ENCODE results near the gene CIDEC. TPM values are rescaled to one million over a fixed set of nuclear protein-coding genes. Genes with fewer than 3 reads are reported as not detected.

CIDEC gene
- total and polyA plus RNA-seq, 8 donors: 0.18 to 0.68 (median 0.27) TPM; not detected in 4

GRCh38 chr3:9820543-9820942 lies 59.5 kb downstream of the CIDEC start:
- Histone ChIP-seq H3K9me3 (no peaks in the 10 kb centered on the region), H3K27me3 (no peaks in the 10 kb centered on the region), H3K4me1 (no peaks in the 10 kb centered on the region), H3K27ac (no peak overlapping the region), H3K36me3 (peaks cover 0 to 29% of the 10 kb centered on the region in 2 donors), H3K4me3 (no peak overlapping the region)
- TF ChIP-seq CTCF (IDR thresholded peaks at IDR 0.05): no peak
- DNase-seq (no peak), ATAC-seq (no peak)
- intact Hi-C loops (cut with DNase I): no loop called here

- intact Hi-C loops (cut with DNase I): no loop called here
- no peak overlapping the region for H3K4me3 ChIP-seq
- no peaks in the 10 kb centered on the region for H3K4me1 ChIP-seq
- H3K27ac ChIP-seq: no peak overlapping the region
- peaks cover 0 to 44% of the 10 kb centered on the region in 2 donors for H3K36me3 ChIP-seq
- TF ChIP-seq CTCF (IDR thresholded peaks at IDR 0.05): no peak
- ATAC-seq (no peak), DNase-seq (no peak)
- H3K9me3 ChIP-seq: no peaks in the 10 kb centered on the region
- H3K27me3 ChIP-seq: no peaks in the 10 kb centered on the region
These were observed 61.3 kb downstream of the CIDEC start for GRCh38 chr3:9818666-9819335.

GRCh38 chr3:9817436-9817835 lies 62.6 kb downstream of the CIDEC start:
- ATAC-seq: no peak

More at GRCh38 chr3:9817436-9817835, 62.6 kb downstream of the CIDEC start:
- H3K27me3 ChIP-seq: no peaks in the 10 kb centered on the region
- H3K9me3 ChIP-seq: no peaks in the 10 kb centered on the region
- H3K4me3 ChIP-seq: no peak overlapping the region
- no peak for DNase-seq
- no peak for TF ChIP-seq CTCF (IDR thresholded peaks at IDR 0.05)
- no peak overlapping the region for H3K27ac ChIP-seq
- intact Hi-C loops (cut with DNase I): no loop called here
- peaks cover 0 to 53% of the 10 kb centered on the region in 2 donors for H3K36me3 ChIP-seq
- no peaks in the 10 kb centered on the region for H3K4me1 ChIP-seq

Other genes starting within 250 kb of the CIDEC start
- 10 to 100 TPM; 35.0 to 49.6 TPM for gene MTMR14, start 230.7 kb downstream of the CIDEC start, total RNA-seq
- 10 to 100 TPM; 29.8 to 34.7 (median 32.9) TPM for gene MTMR14, start 230.7 kb downstream of the CIDEC start, polyA plus RNA-seq (ENCODE audit: insufficient read length in 6 of 6)
- under 1 TPM in 1 of 2 donors, not detected in 1; 0.21 TPM for gene CPNE9, start 176.4 kb downstream of the CIDEC start, total RNA-seq
- gene CPNE9, start 176.4 kb downstream of the CIDEC start, polyA plus RNA-seq (ENCODE audit: insufficient read length in 6 of 6): under 1 TPM in 5 of 6 donors, not detected in 1; 0.15 to 0.40 (median 0.27) TPM
- 10 to 100 TPM; 15.2 to 22.3 TPM for gene BRPF1, start 148.5 kb downstream of the CIDEC start, total RNA-seq
- gene BRPF1, start 148.5 kb downstream of the CIDEC start, polyA plus RNA-seq (ENCODE audit: insufficient read length in 6 of 6): 10 to 100 TPM; 17.7 to 24.1 (median 21.9) TPM
- 10 to 100 TPM; 19.9 to 29.4 TPM for gene OGG1, start 130.3 kb downstream of the CIDEC start, total RNA-seq
- 10 to 100 TPM; 66.1 to 73.1 (median 69.5) TPM for gene OGG1, start 130.3 kb downstream of the CIDEC start, polyA plus RNA-seq (ENCODE audit: insufficient read length in 6 of 6)
- 10 to 100 TPM; 29.1 to 37.5 TPM for gene CAMK1, start 110.3 kb downstream of the CIDEC start, total RNA-seq
- gene CAMK1, start 110.3 kb downstream of the CIDEC start, polyA plus RNA-seq (ENCODE audit: insufficient read length in 6 of 6): 10 to 100 TPM; 18.4 to 25.8 (median 22.0) TPM
- gene TADA3, start 87.8 kb downstream of the CIDEC start, total RNA-seq: 10 to 100 TPM; 50.0 to 59.2 TPM
- 10 to 100 TPM; 65.7 to 91.7 (median 79.8) TPM for gene TADA3, start 87.8 kb downstream of the CIDEC start, polyA plus RNA-seq (ENCODE audit: insufficient read length in 6 of 6)
- 100 to 1,000 TPM; 148 to 193 TPM for gene ARPC4, start 87.2 kb downstream of the CIDEC start, total RNA-seq
- gene ARPC4, start 87.2 kb downstream of the CIDEC start, polyA plus RNA-seq (ENCODE audit: insufficient read length in 6 of 6): 100 to 1,000 TPM in 5 of 6 donors, 10 to 100 TPM in 1; 87.7 to 112 (median 108) TPM
- 10 to 100 TPM; 30.5 to 33.9 TPM for gene TTLL3, start 70.0 kb downstream of the CIDEC start, total RNA-seq
- 100 to 1,000 TPM in 2 of 6 donors, 10 to 100 TPM in 4; 71.1 to 103 (median 94.4) TPM for gene TTLL3, start 70.0 kb downstream of the CIDEC start, polyA plus RNA-seq (ENCODE audit: insufficient read length in 6 of 6)
- 10 to 100 TPM; 29.6 to 35.3 TPM for gene RPUSD3, start 36.2 kb downstream of the CIDEC start, total RNA-seq
- 10 to 100 TPM; 31.3 to 43.1 (median 37.6) TPM for gene RPUSD3, start 36.2 kb downstream of the CIDEC start, polyA plus RNA-seq (ENCODE audit: insufficient read length in 6 of 6)
- gene JAGN1, start 10.4 kb upstream of the CIDEC start, total RNA-seq: 10 to 100 TPM; 25.1 to 31.8 TPM
- 10 to 100 TPM; 33.0 to 38.5 (median 36.0) TPM for gene JAGN1, start 10.4 kb upstream of the CIDEC start, polyA plus RNA-seq (ENCODE audit: insufficient read length in 6 of 6)
- 10 to 100 TPM; 14.4 to 22.5 TPM for gene IL17RE, start 22.6 kb upstream of the CIDEC start, total RNA-seq
- 100 to 1,000 TPM in 2 of 6 donors, 10 to 100 TPM in 4; 76.3 to 108 (median 83.1) TPM for gene IL17RE, start 22.6 kb upstream of the CIDEC start, polyA plus RNA-seq (ENCODE audit: insufficient read length in 6 of 6)
- 10 to 100 TPM; 20.4 to 26.2 TPM for gene IL17RC, start 36.8 kb upstream of the CIDEC start, total RNA-seq
- 10 to 100 TPM; 42.3 to 54.4 (median 51.2) TPM for gene IL17RC, start 36.8 kb upstream of the CIDEC start, polyA plus RNA-seq (ENCODE audit: insufficient read length in 6 of 6)
- 10 to 100 TPM; 29.9 to 56.8 TPM for gene CRELD1, start 53.6 kb upstream of the CIDEC start, total RNA-seq
- gene CRELD1, start 53.6 kb upstream of the CIDEC start, polyA plus RNA-seq (ENCODE audit: insufficient read length in 6 of 6): 10 to 100 TPM; 40.4 to 81.2 (median 68.8) TPM
- 1 to 10 TPM; 1.8 to 2.5 TPM for gene PRRT3, start 72.2 kb upstream of the CIDEC start, total RNA-seq
- 1 to 10 TPM; 3.2 to 4.6 (median 4.3) TPM for gene PRRT3, start 72.2 kb upstream of the CIDEC start, polyA plus RNA-seq (ENCODE audit: insufficient read length in 6 of 6)
- gene EMC3, start 106.6 kb upstream of the CIDEC start, total RNA-seq: 10 to 100 TPM; 84.0 to 85.2 TPM
- 10 to 100 TPM; 50.8 to 75.2 (median 65.7) TPM for gene EMC3, start 106.6 kb upstream of the CIDEC start, polyA plus RNA-seq (ENCODE audit: insufficient read length in 6 of 6)
- 1 to 10 TPM; 8.6 to 9.0 TPM for gene FANCD2, start 146.2 kb upstream of the CIDEC start, total RNA-seq
- 10 to 100 TPM; 15.8 to 28.4 (median 21.7) TPM for gene FANCD2, start 146.2 kb upstream of the CIDEC start, polyA plus RNA-seq (ENCODE audit: insufficient read length in 6 of 6)
- not detected for gene FANCD2OS, start 228.0 kb upstream of the CIDEC start, total RNA-seq
- gene FANCD2OS, start 228.0 kb upstream of the CIDEC start, polyA plus RNA-seq (ENCODE audit: insufficient read length in 6 of 6): under 1 TPM in 5 of 6 donors, not detected in 1; 0.43 to 1.00 (median 0.72) TPM
- 100 to 1,000 TPM; 114 to 126 TPM for gene BRK1, start 235.4 kb upstream of the CIDEC start, total RNA-seq
- gene BRK1, start 235.4 kb upstream of the CIDEC start, polyA plus RNA-seq (ENCODE audit: insufficient read length in 6 of 6): 100 to 1,000 TPM; 181 to 210 (median 190) TPM